ENCODE measurements around the gene CDH13. TPM values are rescaled to one million over a fixed set of nuclear protein-coding genes. Genes with fewer than 3 reads are reported as not detected.

CDH13 gene
- total and polyA plus RNA-seq, 2 of the 8 experiments (the other 6 are each of a cell fraction or from before 2014, with no cell fraction given), result 2.3 to 2.4 TPM

GRCh38 chr16:82671741-82672140, 45.0 kb downstream of the CDH13 start:
- H4K5ac ChIP-seq (ENCODE audit: insufficient read length, low read depth, low read length), result no peak overlapping the region
- no peak overlapping the region for H2BK15ac ChIP-seq (ENCODE audit: low read length)
- H3K18ac ChIP-seq (ENCODE audit: extremely low read depth, low read length), result no peak overlapping the region
- no peak overlapping the region for H3K56ac ChIP-seq (replicated peaks; ENCODE audit: insufficient read length, low read depth, low read length)
- no peaks in the 10 kb centered on the region for H3K79me2 ChIP-seq (ENCODE audit: control insufficient read depth in 1 of 2, insufficient read depth in 2 of 2, low read length in 2 of 2)
- no peak overlapping the region for H2BK120ac ChIP-seq (replicated peaks; ENCODE audit: low read depth, low read length)
- no peak overlapping the region for H3K4me3 ChIP-seq (ENCODE audit: extremely low read depth in 1 of 4, insufficient read depth in 2 of 4, low read depth in 3 of 4, low read length in 4 of 4)
- H3K23ac ChIP-seq (ENCODE audit: insufficient read length), result no peak overlapping the region
- FAIRE-seq (no peak), DNase-seq (ENCODE audit: low read depth in 1 of 2, low spot score in 2 of 2) (peak in 1 of 2 experiments; percentile 50)
- H4K8ac ChIP-seq (ENCODE audit: extremely low read depth, insufficient read depth, low read length), result no peak overlapping the region
- H3K23me2 ChIP-seq (ENCODE audit: low read depth, low read length), result no peaks in the 10 kb centered on the region
- ChIA-PET POLR2A (ENCODE audit: partially characterized antibody) (no interaction called here), CTCF (ENCODE audit: partially characterized antibody) (interaction anchor here (0.9 to 2.0 kb wide), 12 partner anchors 11 to 69 kb away, joined by 3 to 11 read pairs (median 4); no protein-coding TSS in a partner anchor)
- WGBS, 2 experiments (ENCODE audit: extremely low coverage in 1 of 2, insufficient coverage in 1 of 2, insufficient read length in 1 of 2, insufficient replicate concordance in 2 of 2, low coverage in 1 of 2, low lambda C conversion rate in 2 of 2, missing lambda C conversion rate in 1 of 2), result 93% methylated on average over 3 of the region's 3 CpGs; no CpG with 5 or more reads in 1 of the 2 experiments
- no peak overlapping the region for H2AK5ac ChIP-seq (ENCODE audit: low read depth, low read length)
- peaks cover 0 to 2% (median 0%) of the 10 kb centered on the region in 4 experiments; a peak in 1 of 7 replicates for H3K4me1 ChIP-seq (replicated peaks in 1 of 4; ENCODE audit: control insufficient read depth in 3 of 4, insufficient read depth in 4 of 4, low read length in 3 of 4)
- H3K27me3 ChIP-seq (replicated peaks in 1 of 4; ENCODE audit: control insufficient read depth in 3 of 4, extremely low read depth in 1 of 4, insufficient read depth in 3 of 4, low read length in 3 of 4), result no peaks in the 10 kb centered on the region
- no peak overlapping the region for H3K4me2 ChIP-seq (ENCODE audit: insufficient read depth in 1 of 2, low read depth in 2 of 2, low read length in 2 of 2)
- H2BK20ac ChIP-seq (ENCODE audit: low read length), result no peak overlapping the region
- no peak overlapping the region for H2AFZ ChIP-seq (ENCODE audit: low read length)
- H4K20me1 ChIP-seq (replicated peaks in 1 of 2; ENCODE audit: control insufficient read depth in 1 of 2, insufficient read depth in 2 of 2, low read length in 2 of 2), result no peaks in the 10 kb centered on the region
- no peaks in the 10 kb centered on the region for H3K79me1 ChIP-seq (ENCODE audit: low read depth, low read length)
- H3K4ac ChIP-seq (replicated peaks; ENCODE audit: insufficient read length, low read depth, low read length), result no peak overlapping the region
- H2BK5ac ChIP-seq (ENCODE audit: low read depth, low read length), result no peak overlapping the region
- no peak overlapping the region for H3K27ac ChIP-seq (ENCODE audit: low read depth, low read length)
- no peak overlapping the region for H2BK12ac ChIP-seq (ENCODE audit: low read depth, low read length)
- TF ChIP-seq RAD21 (IDR thresholded peaks at IDR 0.05 in 1 of 2, conservative IDR thresholded peaks at IDR 0.05 in 1 of 2; ENCODE audit: low read depth in 2 of 2, low read length in 2 of 2) (peak in 1 of 2 experiments; percentile 31; a peak in 1 of 4 replicates), CTCF (IDR thresholded peaks at IDR 0.05; ENCODE audit: control extremely low read depth in 1 of 3, insufficient read depth in 1 of 3, low read depth in 1 of 3, low read length in 3 of 3) (peak; percentile 14 to 46 (median 25); a peak in 3 of 4 replicates), POU5F1 (IDR thresholded peaks at IDR 0.05; ENCODE audit: low read depth, low read length) (no peak)
- no peaks in the 10 kb centered on the region for H3K36me3 ChIP-seq (ENCODE audit: control insufficient read depth in 2 of 4, insufficient read depth in 4 of 4, low read length in 3 of 4)
- no peak overlapping the region for H3K14ac ChIP-seq (ENCODE audit: insufficient read length)
- no peaks in the 10 kb centered on the region for H3K9me3 ChIP-seq (ENCODE audit: insufficient read depth in 2 of 2, low read depth in 1 of 2, low read length in 1 of 2)
- no peak overlapping the region for H4K91ac ChIP-seq (replicated peaks; ENCODE audit: insufficient read length, low read length)
- H3K9ac ChIP-seq (replicated peaks in 1 of 4; ENCODE audit: extremely low read depth in 1 of 4, low read depth in 3 of 4, low read length in 3 of 4), result no peak overlapping the region
